ENCODE measurements around the gene LPAR1.

LPAR1 gene

GRCh38 chr9:111040494-111040893 is 2.2 kb upstream of the LPAR1 start:
- no peak overlapping the region for H3K27ac ChIP-seq (ENCODE audit: extremely low read depth, low read depth, low read length)
- ChIA-PET CTCF (interaction anchor here (1.3 kb wide), 1 partner anchor 250 kb away, joined by 3 read pairs; no protein-coding TSS in a partner anchor), POLR2A (no interaction called here)
- H3K4me3 ChIP-seq (ENCODE audit: low read depth, low read length), result no peak overlapping the region
- H3K4me1 ChIP-seq (ENCODE audit: control insufficient read depth, insufficient read depth, low read length), result peaks cover 5% of the 10 kb centered on the region
- no peak for TF ChIP-seq ZNF157 (tag by site-specific recombination; IDR thresholded peaks at IDR 0.05)
- no peak for TF ChIP-seq ZNF629 (tag by site-specific recombination; IDR thresholded peaks at IDR 0.05)
- TF ChIP-seq ZNF391 (tag by site-specific recombination; IDR thresholded peaks at IDR 0.05; ENCODE audit: borderline replicate concordance, low read depth), result no peak
- no peak for TF ChIP-seq PRDM10 (tag by site-specific recombination; IDR thresholded peaks at IDR 0.05)
- no peak for TF ChIP-seq ZNF701 (tag by site-specific recombination; IDR thresholded peaks at IDR 0.05)
- no peak for TF ChIP-seq ZFP69B (tag by site-specific recombination; IDR thresholded peaks at IDR 0.05)
- no peak for TF ChIP-seq SP3 (tag by site-specific recombination; IDR thresholded peaks at IDR 0.05)
- no peak for TF ChIP-seq ZNF580 (tag by site-specific recombination; IDR thresholded peaks at IDR 0.05)
- TF ChIP-seq GLIS1 (tag by site-specific recombination; IDR thresholded peaks at IDR 0.05), result no peak
- TF ChIP-seq ZNF596 (tag by site-specific recombination; IDR thresholded peaks at IDR 0.05), result no peak
- TF ChIP-seq ZNF362 (tag by site-specific recombination; IDR thresholded peaks at IDR 0.05), result no peak
- TF ChIP-seq ZNF350 (tag by site-specific recombination; IDR thresholded peaks at IDR 0.05), result no peak
- no peak for TF ChIP-seq SP7 (tag by site-specific recombination; IDR thresholded peaks at IDR 0.05)
- no peak for TF ChIP-seq YY1 (tag by site-specific recombination; IDR thresholded peaks at IDR 0.05)
- no peak for TF ChIP-seq ZFP41 (tag by site-specific recombination; IDR thresholded peaks at IDR 0.05; ENCODE audit: borderline replicate concordance)
- no peak for TF ChIP-seq GLI4 (tag by site-specific recombination; IDR thresholded peaks at IDR 0.05)
- TF ChIP-seq KLF16 (tag by site-specific recombination; IDR thresholded peaks at IDR 0.05), result no peak
- TF ChIP-seq REPIN1 (tag by site-specific recombination; IDR thresholded peaks at IDR 0.05; ENCODE audit: low read depth), result no peak
- H3K36me3 ChIP-seq (ENCODE audit: control insufficient read depth in 2 of 2, insufficient read depth in 1 of 2, low read length in 2 of 2), result no peaks in the 10 kb centered on the region
- H3K9me3 ChIP-seq (ENCODE audit: control insufficient read depth, insufficient read depth, low read depth, low read length), result no peaks in the 10 kb centered on the region

- CTCF ChIA-PET, result interaction anchor here (0.6 to 1.0 kb wide), 2 partner anchors 260 to 402 kb away, joined by 3 to 4 read pairs; no protein-coding TSS in a partner anchor
- H3K27ac ChIP-seq (ENCODE audit: extremely low read depth, low read depth, low read length), result no peak overlapping the region
These were observed 1.1 kb upstream of the LPAR1 start for GRCh38 chr9:111039231-111039906.

More at GRCh38 chr9:111039231-111039906, 1.1 kb upstream of the LPAR1 start:
- Histone ChIP-seq H3K4me1 (ENCODE audit: control insufficient read depth, insufficient read depth, low read length) (peaks cover 8% of the 10 kb centered on the region), H3K9me3 (ENCODE audit: control insufficient read depth, insufficient read depth, low read depth, low read length) (no peaks in the 10 kb centered on the region), H3K4me3 (ENCODE audit: low read depth, low read length) (no peak overlapping the region), H3K36me3 (ENCODE audit: control insufficient read depth in 2 of 2, insufficient read depth in 1 of 2, low read length in 2 of 2) (no peaks in the 10 kb centered on the region)
- POLR2A ChIA-PET, result no interaction called here
- TF ChIP-seq PRDM1 (tag by site-specific recombination; IDR thresholded peaks at IDR 0.05) (0 out of 2 replicates have a peak, but pooled peaks have one; percentile 3), ZNF157 (tag by site-specific recombination; IDR thresholded peaks at IDR 0.05) (no peak), IKZF3 (tag by site-specific recombination; IDR thresholded peaks at IDR 0.05) (no peak), INSM2 (tag by site-specific recombination; IDR thresholded peaks at IDR 0.05) (no peak), ZNF843 (tag by site-specific recombination; IDR thresholded peaks at IDR 0.05) (no peak), ZNF654 (tag by site-specific recombination; IDR thresholded peaks at IDR 0.05; ENCODE audit: low read depth) (no peak), ZNF580 (tag by site-specific recombination; IDR thresholded peaks at IDR 0.05) (no peak), ZNF701 (tag by site-specific recombination; IDR thresholded peaks at IDR 0.05) (no peak)
